ENCODE data around the gene LAMC1.
"Not testable (repeated sequence)": the region's sequence is repeated elsewhere in the genome, so short reads cannot be mapped to it uniquely, and the experiment has no call there.

LAMC1 gene

DNA sequence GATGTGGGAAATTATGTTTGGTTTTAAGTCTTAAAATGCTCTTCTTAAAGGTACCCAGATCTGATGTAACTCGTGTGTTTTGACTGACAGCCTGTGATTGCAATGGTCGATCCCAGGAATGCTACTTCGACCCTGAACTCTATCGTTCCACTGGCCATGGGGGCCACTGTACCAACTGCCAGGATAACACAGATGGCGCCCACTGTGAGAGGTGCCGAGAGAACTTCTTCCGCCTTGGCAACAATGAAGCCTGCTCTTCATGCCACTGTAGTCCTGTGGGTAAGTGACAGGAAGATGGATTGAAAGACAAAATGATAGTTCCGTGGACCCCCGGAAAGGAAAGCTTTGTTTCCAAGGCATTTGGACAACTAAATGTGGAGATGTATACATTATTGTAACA lies 91.2 kb downstream of the LAMC1 start:
- DNase-seq: no peak

DNA sequence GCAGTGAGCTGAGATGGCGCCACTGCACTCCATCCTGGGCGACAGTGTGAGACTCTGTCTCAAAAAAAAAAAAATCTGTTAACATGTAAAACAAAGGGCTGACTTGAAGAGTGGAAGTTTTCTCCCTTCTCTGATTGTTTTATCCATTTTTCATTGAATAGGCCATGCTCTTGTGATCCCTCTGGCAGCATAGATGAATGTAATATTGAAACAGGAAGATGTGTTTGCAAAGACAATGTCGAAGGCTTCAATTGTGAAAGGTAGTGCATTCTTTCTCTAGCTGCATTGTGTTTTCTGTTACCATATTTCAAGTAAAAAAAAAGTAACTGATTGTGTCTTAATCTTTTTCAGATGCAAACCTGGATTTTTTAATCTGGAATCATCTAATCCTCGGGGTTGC lies 93.2 kb downstream of the LAMC1 start:
- DNase-seq: no peak

DNA sequence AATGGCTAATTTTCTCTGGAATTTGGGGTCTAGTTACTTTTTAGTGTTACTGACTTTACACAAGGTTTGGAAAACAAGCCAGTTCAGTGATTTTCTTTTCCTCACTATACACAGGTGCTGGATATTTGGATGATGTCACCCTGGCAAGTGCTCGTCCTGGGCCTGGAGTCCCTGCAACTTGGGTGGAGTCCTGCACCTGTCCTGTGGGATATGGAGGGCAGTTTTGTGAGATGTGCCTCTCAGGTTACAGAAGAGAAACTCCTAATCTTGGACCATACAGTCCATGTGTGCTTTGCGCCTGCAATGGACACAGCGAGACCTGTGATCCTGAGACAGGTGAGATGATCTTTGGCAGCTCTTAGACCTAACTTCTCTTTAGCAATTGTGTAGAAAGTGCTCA lies 98.4 kb downstream of the LAMC1 start:
- DNase-seq: no peak

DNA sequence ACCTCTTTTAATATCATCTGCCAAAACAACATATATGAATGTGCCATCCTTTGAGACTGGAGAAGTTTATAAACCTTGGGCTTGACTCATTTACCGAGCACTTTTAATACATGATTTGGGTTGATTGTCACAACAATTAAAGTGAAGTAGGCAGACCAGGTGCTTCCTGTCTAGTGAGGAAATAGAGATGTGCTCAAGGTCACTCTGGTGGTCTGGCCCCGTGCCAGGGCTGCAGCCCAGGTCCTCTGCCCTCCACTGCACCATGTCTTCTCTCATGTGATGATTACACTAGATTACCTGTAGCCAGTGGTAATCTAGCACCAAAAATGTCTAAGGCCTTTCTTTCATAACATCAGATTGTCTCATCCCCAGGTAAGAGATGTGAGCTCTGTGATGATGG lies 101.0 kb downstream of the LAMC1 start:
- DNase-seq: no peak

DNA sequence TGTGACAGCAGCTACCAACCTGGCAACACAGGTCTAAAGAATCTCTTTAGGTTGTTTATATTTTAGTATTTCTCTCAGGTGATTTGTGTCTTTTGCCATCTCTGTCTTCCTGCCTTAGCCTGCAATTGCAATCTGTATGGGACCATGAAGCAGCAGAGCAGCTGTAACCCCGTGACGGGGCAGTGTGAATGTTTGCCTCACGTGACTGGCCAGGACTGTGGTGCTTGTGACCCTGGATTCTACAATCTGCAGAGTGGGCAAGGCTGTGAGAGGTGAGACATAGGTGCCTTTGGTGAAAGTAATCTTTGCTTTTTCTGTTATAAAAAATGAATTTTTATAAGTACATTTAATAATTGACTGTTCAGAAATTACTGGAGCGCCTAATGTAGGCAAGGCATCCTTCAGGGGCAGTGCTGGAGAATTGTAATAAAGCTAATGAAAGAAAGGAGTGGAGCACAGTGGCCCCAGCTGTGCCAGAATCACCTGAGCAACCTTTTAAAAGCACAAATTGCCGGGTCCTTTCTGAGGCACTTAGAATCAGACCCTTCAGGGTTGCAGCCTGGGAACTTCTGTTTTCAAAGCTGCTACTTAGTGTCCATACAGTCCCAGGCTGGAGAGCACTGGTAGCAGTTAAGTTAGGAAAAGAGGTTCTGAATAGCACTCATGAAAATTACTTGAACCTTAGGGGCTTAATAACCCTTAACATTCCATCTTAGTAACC lies 102.2 kb downstream of the LAMC1 start:
- no peak for DNase-seq

DNA sequence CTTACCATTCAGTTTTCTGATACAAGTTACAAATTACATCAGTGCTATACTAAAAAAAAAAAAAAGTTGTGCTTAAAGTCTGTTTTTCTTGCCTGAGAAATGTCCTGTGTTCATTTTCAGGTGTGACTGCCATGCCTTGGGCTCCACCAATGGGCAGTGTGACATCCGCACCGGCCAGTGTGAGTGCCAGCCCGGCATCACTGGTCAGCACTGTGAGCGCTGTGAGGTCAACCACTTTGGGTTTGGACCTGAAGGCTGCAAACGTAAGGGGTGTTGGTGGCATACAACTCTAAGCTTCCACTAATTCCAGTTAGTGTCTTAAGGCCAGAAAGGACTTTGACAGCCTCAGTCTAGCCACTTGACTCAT lies 102.8 kb downstream of the LAMC1 start:
- DNase-seq: no peak

DNA sequence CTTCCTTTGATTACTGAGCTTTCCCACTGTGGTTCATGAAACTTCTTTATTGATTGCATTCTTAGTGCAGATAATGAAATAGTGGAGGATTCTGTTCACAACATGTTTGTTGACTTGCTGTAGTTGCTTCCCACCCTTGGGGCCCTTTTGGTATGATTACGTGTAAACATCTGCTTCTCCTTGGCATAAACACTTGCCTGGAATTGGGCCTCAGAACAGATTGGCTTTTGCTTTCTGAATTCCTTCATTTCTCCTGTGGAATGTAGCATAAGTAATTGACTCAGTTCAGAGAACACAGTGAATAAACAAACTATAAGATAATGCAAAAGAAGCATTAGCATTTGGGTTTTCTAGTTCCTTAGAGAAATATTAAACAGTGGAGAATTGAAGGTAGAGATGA lies 103.3 kb downstream of the LAMC1 start:
- DNase-seq: no peak

DNA sequence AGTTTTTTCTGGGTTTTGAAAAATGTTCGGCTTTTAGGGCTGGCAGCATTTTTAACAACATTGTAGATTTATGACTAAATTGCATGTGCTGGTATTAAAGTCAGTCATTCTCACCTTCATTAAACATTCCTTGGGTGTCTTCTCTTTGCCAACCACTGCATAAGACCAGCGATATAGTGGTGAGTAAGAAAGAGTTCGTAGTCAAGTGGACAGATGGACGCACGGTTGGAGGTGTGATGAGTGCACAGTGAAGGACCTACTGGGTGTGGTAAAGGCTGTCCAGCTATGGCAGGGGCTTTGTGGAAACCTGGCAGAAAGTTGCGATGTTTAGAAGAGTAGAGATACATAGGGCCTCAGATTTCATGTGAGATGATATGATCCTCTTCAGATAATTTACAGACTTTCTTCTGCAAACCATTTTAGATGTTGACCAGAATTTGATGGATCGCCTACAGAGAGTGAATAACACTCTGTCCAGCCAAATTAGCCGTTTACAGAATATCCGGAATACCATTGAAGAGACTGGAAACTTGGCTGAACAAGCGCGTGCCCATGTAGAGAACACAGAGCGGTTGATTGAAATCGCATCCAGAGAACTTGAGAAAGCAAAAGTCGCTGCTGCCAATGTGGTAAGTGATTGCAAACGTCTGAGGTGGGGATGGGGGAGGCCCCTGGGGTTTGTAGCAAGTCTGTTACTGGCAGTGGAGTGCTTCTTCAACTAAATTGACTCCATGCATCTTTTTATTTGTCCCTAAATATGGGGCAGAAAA lies 106.9 kb downstream of the LAMC1 start:
- no peak for DNase-seq

DNA sequence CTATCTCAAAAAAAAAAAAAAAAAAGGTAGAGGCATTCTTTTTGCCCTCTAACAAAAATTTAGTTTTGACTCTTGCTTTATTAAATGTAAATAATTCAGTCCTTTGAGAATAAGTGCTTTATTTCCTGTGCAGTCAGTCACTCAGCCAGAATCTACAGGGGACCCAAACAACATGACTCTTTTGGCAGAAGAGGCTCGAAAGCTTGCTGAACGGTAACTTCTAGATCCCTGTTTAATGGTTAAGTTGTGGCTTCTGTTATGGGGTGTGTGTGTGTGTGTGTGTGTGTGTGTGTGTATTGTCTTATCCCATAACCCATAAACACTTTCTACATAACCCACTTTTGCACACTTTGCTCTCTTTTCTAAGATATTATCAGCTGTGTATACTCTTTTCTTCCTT lies 107.9 kb downstream of the LAMC1 start:
- no peak for DNase-seq

DNA sequence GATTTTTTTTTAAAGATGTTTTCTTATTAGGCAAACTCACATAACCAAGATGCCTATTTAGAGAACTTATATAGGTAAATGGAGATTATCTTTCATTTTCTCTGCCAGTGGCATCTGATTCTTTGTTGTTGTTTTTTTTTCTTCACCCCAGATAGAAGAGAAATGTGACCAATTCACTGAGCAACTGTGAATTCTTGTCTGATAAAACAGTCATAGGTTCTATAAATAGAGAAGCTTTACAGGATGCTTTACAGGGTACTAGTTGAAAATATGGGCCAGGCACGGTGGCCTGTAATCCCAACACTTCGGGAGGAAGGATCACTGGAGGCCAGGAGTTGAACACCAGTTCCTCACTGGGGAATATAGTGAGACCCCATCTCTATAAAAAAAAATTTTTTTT lies 112.1 kb downstream of the LAMC1 start:
- no peak for DNase-seq

DNA sequence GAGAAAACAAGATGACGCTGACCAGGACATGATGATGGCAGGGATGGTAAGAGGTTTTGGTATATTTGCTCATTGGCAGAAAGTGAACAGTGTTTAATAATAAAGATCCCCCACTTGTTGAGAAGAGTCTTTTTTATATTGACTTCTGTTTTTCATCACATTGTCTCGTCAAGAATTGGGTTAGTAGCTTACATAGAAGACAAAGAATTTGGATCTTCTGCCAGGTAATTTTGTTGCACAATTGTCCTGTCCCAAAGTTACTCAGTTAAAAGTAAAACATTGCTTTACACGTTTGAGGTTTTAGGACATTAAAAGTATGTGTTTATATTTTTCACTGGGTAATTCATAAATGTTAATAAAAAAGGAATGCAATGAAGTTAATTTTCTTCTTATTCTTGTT lies 114.6 kb downstream of the LAMC1 start:
- no peak for DNase-seq

DNA sequence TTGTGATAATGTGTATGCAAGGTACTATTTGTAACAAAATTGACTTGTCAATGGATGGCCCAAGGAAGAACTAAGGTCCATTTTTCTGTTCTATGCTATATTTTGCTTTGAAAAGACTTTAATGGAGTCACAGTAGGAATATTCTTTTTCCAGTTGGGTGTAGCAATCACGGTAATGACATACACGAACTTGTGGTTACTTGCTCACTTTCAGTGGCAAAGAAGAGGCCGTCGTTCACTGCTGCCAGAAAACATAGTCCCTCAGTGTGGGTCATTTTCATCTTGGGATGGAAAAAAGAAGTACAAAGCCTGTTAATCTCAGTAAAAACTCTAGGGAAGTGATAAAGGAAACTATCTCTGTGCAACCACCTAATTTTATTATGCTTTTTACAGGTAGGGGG lies 115.1 kb downstream of the LAMC1 start:
- no peak for DNase-seq

DNA sequence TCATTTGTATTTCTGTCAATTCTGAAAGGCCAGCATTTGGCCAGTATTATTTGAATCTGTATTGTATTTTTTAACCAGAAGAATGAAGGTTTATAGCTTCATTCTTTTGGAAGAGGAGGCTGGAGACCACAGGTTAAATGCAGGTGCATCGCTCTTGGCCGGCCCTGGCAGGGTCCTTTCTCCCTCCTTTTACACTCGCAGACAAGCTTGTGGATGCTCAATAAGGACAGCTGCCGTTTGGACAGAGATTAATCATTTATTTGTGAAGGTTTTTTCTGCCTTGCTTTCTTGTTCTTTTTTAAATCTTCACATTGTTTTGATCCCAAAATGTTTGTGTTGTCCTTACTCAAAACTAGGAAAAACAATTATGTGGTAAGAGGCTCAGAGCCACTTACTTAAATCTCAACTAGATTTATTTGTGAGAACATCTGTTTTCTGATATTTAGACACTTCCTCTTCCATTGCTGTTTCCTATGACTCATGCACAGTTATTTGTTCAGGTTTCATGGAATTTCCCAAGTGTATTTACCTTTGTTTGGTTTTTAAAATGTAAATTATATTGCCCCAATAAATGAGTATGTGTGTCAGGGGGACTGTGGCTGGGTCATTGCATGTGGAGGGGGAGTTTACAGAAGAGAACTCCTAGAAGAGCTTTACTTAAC lies 116.2 kb downstream of the LAMC1 start:
- DNase-seq: no peak

DNA sequence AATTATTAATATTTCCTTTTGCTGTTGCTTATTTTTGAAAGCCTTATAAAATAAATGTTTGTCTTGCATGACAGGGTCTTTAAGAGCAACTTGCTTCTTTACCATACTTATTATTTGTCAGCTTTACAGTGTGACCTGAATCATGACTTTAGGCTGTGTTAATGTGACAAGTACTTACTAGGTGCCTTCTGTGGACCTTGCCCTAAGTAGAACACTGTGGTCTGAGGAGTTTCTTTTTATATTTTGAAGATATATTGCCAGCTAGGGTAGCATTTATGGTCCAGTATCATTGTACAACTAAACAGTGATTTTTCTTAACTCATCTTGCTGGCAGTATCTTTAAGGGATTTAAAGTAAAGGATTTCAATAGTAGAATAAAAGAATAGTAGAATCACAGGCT lies 117.4 kb downstream of the LAMC1 start:
- DNase-seq: no peak

DNA sequence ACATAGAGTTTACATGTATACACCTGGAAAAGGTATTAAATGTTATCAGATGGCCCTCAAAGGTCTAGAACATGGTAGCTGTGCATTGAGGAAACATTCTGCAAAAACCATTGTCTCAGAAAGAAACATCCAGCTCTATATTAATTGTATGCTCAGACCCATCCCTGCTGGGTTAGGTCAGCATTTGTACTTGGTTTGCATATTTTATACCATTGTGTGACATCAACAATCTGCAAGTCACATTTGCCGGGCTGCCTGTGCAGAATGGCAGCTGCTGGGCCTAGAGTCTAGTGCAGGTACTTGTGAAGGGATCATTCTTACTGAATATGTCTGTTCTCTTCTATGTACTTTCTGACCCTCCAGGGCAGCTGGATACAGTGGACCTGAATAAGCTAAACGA lies 119.0 kb downstream of the LAMC1 start:
- no peak for DNase-seq

DNA sequence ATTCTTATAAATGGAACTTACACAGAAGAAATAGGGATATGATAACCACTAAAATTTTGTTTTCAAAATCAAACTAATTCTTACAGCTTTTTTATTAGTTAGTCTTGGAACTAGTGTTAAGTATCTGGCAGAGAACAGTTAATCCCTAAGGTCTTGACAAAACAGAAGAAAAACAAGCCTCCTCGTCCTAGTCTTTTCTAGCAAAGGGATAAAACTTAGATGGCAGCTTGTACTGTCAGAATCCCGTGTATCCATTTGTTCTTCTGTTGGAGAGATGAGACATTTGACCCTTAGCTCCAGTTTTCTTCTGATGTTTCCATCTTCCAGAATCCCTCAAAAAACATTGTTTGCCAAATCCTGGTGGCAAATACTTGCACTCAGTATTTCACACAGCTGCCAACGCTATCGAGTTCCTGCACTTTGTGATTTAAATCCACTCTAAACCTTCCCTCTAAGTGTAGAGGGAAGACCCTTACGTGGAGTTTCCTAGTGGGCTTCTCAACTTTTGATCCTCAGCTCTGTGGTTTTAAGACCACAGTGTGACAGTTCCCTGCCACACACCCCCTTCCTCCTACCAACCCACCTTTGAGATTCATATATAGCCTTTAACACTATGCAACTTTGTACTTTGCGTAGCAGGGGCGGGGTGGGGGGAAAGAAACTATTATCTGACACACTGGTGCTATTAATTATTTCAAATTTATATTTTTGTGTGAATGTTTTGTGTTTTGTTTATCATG lies 120.5 kb downstream of the LAMC1 start:
- no peak for DNase-seq

DNA sequence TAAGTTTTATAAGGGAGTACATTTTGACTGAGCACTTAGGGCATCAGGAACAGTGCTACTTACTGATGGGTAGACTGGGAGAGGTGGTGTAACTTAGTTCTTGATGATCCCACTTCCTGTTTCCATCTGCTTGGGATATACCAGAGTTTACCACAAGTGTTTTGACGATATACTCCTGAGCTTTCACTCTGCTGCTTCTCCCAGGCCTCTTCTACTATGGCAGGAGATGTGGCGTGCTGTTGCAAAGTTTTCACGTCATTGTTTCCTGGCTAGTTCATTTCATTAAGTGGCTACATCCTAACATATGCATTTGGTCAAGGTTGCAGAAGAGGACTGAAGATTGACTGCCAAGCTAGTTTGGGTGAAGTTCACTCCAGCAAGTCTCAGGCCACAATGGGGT lies 121.5 kb downstream of the LAMC1 start:
- DNase-seq: no peak

DNA sequence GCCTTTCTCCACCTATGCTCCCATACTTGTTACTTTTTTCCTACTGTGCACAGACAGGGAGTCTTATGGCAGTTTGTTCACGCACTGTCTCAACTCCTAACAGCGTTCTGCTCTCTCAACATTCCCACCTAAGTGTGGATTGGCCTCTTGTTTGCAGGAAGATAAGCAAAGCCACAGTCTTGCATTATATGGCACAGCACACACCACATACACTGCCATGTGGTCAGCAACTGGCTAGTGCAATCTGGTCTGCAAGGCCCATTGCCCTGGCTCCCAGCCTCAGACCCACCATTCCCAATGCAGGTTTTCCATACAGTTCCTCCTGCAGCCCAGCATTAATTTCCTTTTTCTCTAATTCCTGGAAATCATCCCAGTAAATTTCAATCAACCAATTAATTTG lies 124.5 kb downstream of the LAMC1 start:
- no peak for DNase-seq

DNA sequence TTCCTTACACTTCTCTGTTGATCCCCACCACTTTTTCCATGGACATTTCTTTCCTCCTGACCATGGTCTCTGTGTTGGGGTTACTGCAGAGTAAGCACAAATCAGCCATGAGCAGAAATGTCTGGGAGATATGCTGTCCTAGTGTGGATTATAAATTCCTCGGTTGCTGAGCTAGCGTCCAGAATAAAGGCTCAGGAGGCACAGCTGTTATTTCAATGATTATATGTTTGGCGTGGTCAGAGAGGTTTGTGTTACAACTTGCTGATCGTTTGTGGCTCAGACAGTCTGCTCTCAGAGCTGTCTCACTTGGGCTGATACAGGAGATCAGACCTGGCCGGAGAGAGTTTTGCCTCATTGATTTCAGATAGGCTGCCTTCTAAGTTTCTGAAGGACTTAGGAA lies 125.4 kb downstream of the LAMC1 start:
- DNase-seq: no peak

DNA sequence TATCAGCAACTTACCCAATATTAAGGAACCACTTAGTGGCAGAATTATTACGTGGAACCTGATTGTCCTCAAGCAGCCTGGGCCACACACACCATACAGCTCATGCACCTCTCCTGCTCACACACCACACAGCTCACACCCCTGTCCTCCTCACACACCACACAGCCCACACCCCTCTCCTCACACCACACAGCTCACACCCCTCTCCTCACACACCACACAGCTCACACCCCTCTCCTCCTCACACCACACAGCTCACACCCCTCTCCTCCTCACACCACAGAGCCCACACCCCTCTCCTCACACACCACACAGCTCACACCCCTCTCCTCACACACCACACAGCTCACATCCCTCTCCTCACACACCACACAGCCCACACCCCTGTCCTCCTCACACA lies 126.1 kb downstream of the LAMC1 start:
- DNase-seq: no peak

DNA sequence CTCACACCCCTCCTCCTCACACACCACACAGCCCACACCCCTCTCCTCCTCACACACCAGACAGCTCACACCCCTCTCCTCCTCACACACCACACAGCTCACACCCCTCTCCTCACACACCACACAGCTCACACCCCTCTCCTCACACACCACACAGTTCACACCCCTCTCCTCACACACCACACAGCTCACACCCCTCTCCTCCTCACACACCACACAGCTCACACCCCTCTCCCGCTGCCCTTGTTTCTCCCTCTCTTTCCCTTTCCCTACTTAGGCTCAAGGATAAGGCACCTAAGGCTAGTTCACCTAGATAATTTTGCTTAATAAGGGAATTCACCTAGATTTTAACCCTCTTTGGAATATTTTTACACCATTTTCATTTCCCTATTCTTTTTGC lies 126.8 kb downstream of the LAMC1 start:
- DNase-seq: not testable (repeated sequence)

DNA sequence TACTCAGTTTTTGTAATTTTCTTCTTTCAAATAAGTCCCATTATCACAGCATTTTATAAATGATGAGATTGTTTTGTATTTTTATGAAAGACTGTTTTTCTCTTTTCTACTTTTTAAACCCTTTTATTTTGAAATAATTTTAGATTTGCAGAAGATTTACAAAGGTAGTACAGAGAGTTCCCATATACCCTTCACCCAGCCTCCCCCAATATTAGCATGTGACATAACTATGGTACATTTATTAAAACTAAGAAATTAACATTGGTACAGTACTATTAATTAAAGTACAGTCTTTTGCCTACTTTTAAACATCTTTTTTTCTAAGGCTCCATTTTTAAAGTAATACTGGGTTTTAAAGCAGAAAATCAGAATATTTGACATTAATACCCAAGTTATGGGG lies 127.2 kb downstream of the LAMC1 start:
- DNase-seq: no peak

DNA sequence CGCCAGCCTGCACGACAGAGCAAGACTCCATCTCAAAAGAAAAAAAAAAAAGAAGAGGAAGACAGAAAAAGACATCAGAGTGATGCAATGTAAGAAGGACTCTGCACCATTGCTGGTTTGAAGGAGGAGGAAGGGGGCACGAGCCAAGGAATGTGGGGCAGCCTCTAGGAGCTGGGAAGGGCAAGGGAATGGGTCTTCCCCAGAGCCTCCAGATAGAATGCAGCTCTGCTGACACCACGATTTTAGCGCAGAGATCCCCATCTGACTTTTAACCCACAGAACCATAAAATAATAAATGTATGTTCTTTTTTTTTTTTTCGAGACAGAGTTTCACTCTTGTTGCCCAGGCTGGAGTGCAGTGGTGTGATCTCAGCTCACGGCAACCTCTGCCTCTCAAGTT lies 129.0 kb downstream of the LAMC1 start:
- no peak for DNase-seq

DNA sequence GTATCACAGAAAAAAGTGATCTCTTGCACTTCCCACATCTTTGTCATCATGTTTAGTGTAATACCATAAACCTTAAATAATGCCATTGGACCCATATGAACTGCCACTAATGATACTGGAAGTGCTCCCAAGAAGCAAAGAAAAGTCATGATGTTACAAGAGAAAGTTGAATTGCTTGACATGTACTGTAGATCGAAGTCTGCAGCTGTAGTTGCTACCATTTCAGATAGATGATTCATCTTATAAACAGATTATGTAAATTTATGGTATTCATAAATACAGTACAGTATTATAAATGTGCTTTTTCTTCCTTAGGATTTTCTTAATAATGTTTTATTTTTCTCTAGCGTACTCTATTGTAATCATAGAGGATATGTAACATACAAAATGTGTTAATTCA lies 132.7 kb downstream of the LAMC1 start:
- DNase-seq: no peak
